ENCODE results near the gene CYP19A1.

- TF ChIP-seq CTCF (IDR thresholded peaks at IDR 0.05; ENCODE audit: low read depth, low read length) (no peak), EZH2phosphoT487 (IDR thresholded peaks at IDR 0.05; ENCODE audit: low read depth) (no peak)
These were observed 134.6 kb downstream of the CYP19A1 start for GRCh38 chr15:51203797-51204196.

Measured in OCI-LY3 (cell line).